HG03097 (cell line): Measurements from ENCODE around the gene HOXB3.

Source experiments
- ATAC-seq: cut with Tn5 transposase; IDR thresholded peaks from one replicate; pipeline ENCODE4 v1.9.1; 2021; ENCODE audit not compliant: unreplicated experiment, low FRiP score

Gene HOXB3

DNA sequence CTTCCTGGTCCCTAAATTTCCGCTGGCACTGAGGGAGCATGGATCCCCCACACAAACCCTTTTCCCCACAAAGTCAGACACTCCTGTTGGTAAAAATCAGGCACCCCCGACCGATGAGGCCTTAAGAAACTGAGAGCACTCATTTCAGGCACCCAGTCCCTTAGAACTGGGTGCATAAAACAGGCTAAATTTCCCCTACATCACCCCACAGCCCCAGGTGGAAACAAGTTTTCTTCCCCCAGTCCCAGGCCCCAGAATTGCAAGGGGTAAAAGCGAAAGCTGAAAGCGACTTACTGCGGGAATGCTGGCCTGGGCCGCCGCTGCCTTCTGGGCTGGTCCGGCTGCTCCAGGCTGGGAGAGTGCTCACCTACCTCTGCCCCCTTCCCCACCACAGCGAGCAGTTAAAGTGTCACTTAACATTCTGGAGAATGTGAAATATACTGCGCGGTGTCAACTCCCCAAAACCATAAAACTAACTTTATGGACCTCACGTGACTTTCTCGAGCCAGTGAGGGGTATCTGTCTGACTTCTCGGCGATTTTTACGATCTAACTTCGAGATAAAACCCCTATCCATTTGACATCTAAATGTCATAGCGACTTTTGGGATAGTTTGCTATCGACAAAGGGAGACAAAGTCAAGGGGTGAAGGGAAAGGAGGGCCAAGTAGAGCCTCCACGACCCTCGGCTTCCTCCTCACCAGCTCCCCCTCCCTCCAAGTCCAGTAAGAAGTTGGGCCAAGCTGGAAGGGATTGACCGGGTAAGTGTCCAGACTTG, at the start of gene HOXB3:
TSS of gene HOXB3 (minus strand) at position 411 of the 776 bp plus-strand sequence. CDS start 37,767 bp downstream, outside the sequence.
- no peak for ATAC-seq

GRCh38 chr17:48639136-48639535, 49.1 kb upstream of the HOXB3 start:
- ATAC-seq = no peak

- no peak for ATAC-seq
Measured at GRCh38 chr17:48637323-48638260, 47.6 kb upstream of the HOXB3 start.

DNA sequence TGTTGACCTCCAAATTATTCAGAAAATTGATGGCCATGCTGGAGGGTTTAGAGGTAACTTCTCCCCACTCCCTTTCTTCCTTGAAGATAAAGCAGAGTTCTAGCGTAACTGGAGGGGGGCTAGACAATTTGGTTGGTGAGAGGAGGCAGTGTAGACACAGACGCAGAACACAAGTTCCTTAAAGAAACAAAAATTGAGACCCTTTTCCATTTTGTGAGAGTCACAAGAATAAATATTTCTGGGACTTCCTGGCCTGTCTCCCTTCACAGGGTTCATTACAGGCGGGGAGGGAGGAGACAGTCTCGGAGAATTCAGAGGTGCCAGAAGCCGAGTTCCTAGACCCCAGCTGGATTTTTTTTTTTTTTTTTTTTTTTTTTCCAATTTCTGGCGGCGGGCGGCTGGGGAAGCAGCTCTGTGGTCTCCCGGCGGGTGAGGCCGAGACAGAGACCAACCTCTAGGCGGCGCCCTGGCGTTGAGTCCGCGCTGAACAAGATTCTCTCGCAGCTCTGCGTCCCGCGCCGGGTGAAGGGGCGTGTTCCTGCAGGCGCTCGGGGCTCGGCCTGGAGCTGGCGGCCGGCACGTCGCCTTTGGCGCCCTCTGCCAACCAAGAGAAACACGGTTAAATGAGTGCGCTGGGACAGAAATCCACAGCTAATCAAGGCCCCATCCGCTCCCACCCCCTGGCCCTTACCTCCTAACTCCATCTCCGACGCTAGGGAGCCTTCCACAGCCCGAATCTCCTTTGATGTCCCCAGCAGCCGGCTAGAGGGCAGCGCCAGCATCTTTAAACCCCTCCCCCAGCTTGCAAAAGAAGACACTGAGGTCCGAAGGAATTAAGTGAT, 46.4 kb upstream of the HOXB3 start:
- peak; percentile 60 for ATAC-seq

- no peak for ATAC-seq
Measured at GRCh38 chr17:48634493-48635208, 44.6 kb upstream of the HOXB3 start.

DNA sequence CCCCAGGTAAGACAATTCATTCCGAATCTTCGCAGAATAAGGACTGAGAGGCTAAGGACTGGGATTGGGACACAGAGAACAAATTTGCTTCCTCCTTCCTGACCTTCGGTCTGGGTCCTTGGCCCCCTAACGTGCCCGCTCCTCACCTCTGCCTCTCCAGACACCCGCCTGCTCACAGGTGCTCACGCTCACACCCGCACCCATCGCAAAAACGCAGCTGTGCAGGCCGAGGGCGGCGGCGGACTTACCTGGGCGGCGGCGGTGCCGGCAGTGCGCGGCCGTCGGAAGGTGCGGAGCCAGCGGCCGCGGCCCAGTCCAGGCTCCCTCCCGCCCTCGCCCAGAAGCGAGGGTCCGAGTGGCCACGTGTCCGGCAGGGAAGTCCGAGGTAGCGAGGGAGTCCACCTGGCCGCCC, 43.2 kb upstream of the HOXB3 start:
- ATAC-seq = no peak

- no peak for ATAC-seq
Measured at GRCh38 chr17:48632579-48633265, 42.7 kb upstream of the HOXB3 start.

GRCh38 chr17:48631693-48632578, 41.9 kb upstream of the HOXB3 start:
- no peak for ATAC-seq

DNA sequence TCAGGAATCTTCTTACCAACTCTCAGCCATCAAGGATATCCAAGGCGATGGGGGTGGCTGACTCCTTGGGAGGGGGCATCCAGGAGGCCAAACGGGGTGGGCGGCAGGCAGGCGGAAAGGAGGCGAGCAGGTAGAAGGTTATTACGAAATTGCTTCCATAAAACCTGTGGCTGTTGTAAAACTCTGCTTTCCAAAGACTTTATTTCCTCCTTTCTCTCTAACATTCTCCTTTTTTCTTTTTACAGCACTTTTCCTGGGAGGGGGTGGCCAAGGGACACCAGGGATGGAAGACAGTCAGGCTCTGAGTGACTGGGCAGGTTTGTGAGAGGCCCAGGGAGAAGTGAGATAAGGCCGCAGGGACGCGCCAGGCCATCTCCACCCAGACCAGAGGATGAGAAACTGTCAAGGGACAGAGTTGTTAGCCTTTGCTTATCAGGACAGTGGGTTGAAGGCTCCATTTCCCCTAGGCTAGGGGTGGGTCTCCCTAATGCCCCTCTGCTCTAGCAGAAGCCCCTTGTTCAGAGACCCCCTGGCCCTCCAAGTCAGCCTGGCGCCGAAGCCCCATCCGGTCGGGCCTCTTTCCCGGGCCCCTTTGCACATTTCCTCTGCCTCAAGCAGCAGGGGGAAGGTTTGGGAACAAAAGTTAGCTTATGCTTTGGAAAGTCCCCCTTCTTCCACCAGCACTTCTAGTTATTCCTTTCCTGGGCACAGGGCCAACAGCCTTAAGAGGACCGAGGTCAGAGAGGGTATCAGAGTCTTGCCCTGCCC, 41.1 kb upstream of the HOXB3 start:
- no peak for ATAC-seq

GRCh38 chr17:48630009-48630924, 40.2 kb upstream of the HOXB3 start:
- ATAC-seq = no peak

DNA sequence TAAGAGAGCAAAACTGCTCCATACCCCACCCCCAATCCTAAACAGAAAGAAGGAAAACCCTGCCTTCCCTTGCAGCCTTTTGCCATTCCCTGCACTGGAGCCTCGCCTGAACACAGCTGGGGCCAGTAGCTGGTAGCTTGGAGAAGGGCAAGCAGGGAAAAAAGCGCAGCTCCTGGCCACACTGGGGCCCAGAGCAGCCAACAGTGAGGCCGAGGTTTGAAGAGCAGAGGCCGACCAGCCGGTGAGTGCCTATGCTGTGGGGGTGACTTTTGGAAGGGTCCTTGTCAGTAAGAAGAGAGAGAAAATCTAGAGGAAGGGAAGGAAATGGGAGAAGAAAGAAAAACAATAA, 39.3 kb upstream of the HOXB3 start:
- no peak for ATAC-seq

DNA sequence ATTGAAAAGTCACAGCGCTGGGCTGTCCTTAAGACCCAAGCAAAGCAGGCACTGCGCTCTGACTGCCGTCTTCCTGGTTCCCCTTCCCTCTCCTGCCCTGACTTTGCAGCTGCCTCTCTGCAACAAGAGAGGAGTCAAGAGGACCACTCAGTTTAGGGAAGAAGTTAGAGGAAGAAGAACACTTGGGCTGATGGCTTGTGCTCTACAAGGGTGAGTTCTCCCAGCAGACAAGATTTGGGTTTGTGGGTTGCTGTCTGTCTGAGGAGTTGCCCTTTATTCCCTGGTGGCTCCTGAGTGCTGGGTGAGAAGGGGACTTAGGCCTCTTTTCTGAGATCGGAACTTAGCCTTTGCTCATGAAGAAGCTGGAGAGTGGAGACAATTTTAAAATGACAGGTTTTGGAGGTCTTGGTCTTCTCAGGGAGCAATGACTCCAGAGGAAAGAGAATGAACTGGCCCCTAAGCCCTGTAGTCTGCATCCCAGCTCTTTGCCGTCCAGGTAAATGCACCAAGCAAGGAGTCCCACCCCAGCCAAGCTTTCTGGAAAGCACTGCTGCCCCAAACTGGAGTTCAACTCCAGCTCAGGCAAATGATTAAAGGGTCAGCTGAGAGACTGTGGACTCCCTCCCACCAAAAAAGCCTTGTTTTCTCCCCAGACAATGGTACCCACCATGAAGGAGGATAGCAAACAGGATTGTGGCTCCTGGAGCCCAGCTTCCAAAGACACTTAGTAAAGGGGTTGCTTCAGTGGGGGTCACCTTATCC, 38.8 kb upstream of the HOXB3 start:
- ATAC-seq = no peak

DNA sequence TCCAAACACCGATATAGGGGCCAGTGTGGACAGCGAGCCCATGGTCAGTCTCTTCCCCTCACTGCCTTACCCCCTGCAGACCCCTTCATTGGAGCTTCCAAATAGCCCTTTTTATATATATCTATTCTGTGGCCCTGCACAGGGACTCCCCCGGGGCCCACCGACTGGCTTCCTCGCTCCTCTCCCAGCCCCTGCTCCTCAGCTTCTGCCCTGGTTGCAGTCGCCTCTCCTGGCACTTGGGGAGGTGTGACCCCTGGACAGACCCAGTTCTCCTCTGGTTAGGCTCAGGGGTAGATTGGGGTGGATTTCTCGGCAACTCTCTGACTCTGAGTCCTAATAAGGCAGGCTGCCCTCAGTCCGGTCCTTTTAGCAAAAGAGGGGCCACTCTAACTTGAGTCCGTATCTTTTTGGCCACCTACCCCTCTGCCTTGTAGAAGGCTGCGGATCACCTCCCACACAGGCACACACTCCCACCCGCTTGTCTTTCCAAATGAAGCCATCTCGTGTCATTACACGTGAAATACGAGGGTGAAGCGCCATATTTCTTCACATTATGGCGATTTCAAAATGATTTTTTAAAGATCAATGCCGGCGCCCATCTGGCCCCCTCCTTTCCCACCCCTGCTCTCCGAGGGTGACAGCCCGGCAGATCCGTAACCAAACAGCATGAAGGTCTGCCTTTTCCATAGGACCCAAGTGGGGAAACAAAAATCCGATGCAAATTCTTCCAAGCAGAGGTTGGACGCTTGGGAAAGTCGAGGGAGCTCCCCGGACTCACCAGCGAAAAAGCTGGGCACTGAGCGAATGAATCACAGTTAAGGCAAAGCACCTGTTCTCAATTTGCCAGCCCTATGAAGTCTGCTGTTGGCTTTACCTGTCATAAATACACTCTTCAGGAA, 37.8 kb upstream of the HOXB3 start:
- no peak for ATAC-seq

GRCh38 chr17:48627118-48627597, 37.1 kb upstream of the HOXB3 start:
- ATAC-seq = no peak
